Measurements from ENCODE around the gene KLHL13. TPM values are rescaled to one million over a fixed set of nuclear protein-coding genes. Genes with fewer than 3 reads are reported as not detected.

Gene KLHL13
- total and polyA plus RNA-seq, 8 donors: 1.1 to 4.9 (median 3.1) TPM

DNA sequence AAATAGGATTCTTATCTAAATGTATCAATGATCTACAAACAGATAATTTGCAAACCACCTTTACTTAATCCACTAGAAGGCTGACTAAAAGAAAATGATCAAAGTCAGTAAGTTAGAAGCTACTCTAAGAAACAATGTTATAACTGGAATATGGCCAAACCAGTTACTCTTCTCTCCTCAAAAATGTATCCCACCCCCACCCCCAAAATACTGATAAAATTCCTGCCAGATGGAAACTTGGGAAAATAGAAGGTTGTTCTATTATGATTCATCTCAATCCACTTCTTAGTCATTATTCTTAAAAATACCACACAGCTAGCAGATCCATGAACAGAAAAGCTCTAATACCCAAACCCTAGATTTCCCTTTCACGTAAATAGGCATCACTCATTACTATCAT is 206.4 kb downstream of the KLHL13 start:
- DNase-seq (no peak), FAIRE-seq (no peak), ATAC-seq (no peak)
- H3K36me3 ChIP-seq: no peaks in the 10 kb centered on the region
- intact Hi-C loops (cut with DNase I): no loop called here
- H3K9me3 ChIP-seq: no peaks in the 10 kb centered on the region
- no peak for TF ChIP-seq CTCF (IDR thresholded peaks at IDR 0.05)
- no peak overlapping the region for H3K27ac ChIP-seq
- H3K27me3 ChIP-seq: no peaks in the 10 kb centered on the region
- H3K4me1 ChIP-seq: no peaks in the 10 kb centered on the region
- no peak overlapping the region for H3K4me3 ChIP-seq
- WGBS, 2 donors: 58 to 88% methylated on average over 1 of the region's 1 CpG

- Histone ChIP-seq H3K27me3 (no peaks in the 10 kb centered on the region), H3K9me3 (no peaks in the 10 kb centered on the region), H3K4me1 (no peaks in the 10 kb centered on the region), H3K27ac (no peak overlapping the region), H3K4me3 (no peak overlapping the region), H3K36me3 (no peaks in the 10 kb centered on the region)
- FAIRE-seq (peak; percentile 32), ATAC-seq (no peak), DNase-seq (no peak)
- intact Hi-C loops (cut with DNase I): no loop called here
- 63 to 83% methylated on average over 1 of the region's 1 CpG for WGBS, 2 donors
- no peak for TF ChIP-seq CTCF (IDR thresholded peaks at IDR 0.05)
These were observed 218.4 kb downstream of the KLHL13 start for GRCh38 chrX:117898226-117898625.

DNA sequence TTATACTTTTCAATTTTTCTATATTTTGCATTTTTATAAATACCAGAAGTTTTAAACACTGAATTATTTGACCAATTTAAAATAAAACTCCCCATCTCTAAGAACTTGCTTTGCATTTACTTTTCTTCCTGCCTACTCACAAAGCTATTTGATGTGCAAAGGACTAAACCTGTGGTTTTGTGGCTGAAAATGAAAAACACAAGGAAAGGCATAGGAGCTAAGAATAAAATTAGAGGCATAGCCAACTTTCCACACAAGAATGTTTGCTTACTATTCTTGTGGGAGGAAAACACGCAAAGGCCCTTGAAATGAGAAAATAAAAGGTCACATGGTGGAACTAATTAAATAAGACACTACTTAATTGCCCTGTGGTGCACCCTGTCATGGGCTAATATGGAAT is 221.2 kb downstream of the KLHL13 start:
- ATAC-seq (no peak), FAIRE-seq (no peak), DNase-seq (no peak)
- Histone ChIP-seq H3K4me3 (no peak overlapping the region), H3K27me3 (no peaks in the 10 kb centered on the region), H3K27ac (no peak overlapping the region), H3K9me3 (no peaks in the 10 kb centered on the region), H3K4me1 (no peaks in the 10 kb centered on the region), H3K36me3 (no peaks in the 10 kb centered on the region)
- intact Hi-C loops (cut with DNase I): no loop called here
- 4 to 18% methylated on average over 1 of the region's 1 CpG for WGBS, 2 donors
- no peak for TF ChIP-seq CTCF (IDR thresholded peaks at IDR 0.05)

GRCh38 chrX:117892469-117892868 is 224.1 kb downstream of the KLHL13 start:
- no peak for TF ChIP-seq CTCF (IDR thresholded peaks at IDR 0.05)
- no peaks in the 10 kb centered on the region for H3K27me3 ChIP-seq
- DNase-seq (no peak), ATAC-seq (no peak), FAIRE-seq (no peak)
- intact Hi-C loops (cut with DNase I): no loop called here
- H3K36me3 ChIP-seq: no peaks in the 10 kb centered on the region
- 63 to 96% methylated on average over 1 of the region's 1 CpG for WGBS, 2 donors
- H3K9me3 ChIP-seq: no peaks in the 10 kb centered on the region
- H3K4me1 ChIP-seq: no peaks in the 10 kb centered on the region
- no peak overlapping the region for H3K27ac ChIP-seq
- H3K4me3 ChIP-seq: no peak overlapping the region

DNA sequence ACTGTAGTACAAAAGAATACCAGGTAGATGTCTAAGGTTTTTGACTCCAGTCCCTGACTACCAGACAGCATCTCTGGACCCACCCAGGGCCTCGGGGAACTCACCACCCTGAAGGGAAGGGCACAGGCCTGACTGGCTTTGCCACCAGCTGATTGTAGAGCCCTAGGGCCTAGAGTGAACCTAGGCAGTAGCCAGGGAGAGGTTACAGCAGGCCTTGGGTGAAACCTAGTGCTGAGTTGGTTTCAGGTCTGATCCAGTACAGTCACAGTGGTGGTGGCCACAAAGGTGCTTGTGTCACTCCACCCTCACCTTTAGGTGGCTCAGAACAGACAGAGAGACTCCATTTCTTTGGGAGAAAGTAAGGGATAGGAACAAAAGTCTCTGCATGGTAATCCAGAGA is 244.8 kb downstream of the KLHL13 start:
- Histone ChIP-seq H3K4me3 (no peak overlapping the region), H3K4me1 (no peaks in the 10 kb centered on the region), H3K27me3 (no peaks in the 10 kb centered on the region), H3K9me3 (no peaks in the 10 kb centered on the region), H3K36me3 (no peaks in the 10 kb centered on the region), H3K27ac (no peak overlapping the region)
- WGBS, 2 donors: 38 to 74% methylated on average over 1 of the region's 1 CpG
- intact Hi-C loops (cut with DNase I): no loop called here
- no peak for TF ChIP-seq CTCF (IDR thresholded peaks at IDR 0.05)
- peak in 1 of 6 donors; percentile 20 for DNase-seq
- no peak for FAIRE-seq
- ATAC-seq: no peak

Data from pancreas (tissue), 10 donors.